Measurements from ENCODE around the gene CORO2A.
"Not testable (repeated sequence)": the region's sequence is repeated elsewhere in the genome, so short reads cannot be mapped to it uniquely, and the experiment has no call there.

Gene CORO2A

DNA sequence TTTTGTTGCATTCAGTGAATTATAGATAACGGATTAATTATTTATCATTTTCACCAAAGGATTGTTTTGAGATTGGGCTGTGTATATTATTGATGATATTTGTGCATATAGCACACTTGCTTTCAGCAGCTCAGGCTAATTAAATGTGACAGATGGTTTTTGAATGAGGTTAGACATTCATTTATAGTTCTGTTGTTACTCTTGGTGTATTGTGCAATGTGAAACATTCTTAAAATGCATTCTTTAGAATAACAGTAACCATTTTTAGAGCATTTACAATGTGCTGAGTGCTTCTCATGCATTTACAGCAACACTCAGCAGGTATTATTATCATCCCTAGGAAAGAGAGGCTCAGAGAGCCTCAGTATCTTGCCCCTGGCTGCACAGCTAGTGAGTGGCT lies 112.1 kb downstream of the CORO2A start:
- DNase-seq, result no peak

DNA sequence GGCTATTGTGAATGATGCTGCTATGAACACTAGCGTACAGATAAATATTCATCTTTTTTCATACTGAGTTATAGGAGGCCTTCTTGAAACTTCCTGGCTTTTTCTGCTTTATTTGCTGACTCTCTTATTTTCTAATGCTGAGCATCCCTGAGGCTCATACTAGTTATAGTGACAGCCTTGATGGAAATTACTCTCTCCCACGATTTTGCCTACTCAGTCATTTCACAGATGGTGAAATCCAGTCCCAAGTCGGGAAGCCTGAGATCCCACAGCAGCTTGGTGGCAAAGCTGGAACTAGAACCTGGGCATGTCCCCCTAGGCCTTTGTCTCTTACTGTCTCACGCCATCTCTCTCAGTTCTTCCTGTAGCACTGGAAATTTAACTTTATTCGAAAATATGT lies 113.5 kb downstream of the CORO2A start:
- no peak for DNase-seq

DNA sequence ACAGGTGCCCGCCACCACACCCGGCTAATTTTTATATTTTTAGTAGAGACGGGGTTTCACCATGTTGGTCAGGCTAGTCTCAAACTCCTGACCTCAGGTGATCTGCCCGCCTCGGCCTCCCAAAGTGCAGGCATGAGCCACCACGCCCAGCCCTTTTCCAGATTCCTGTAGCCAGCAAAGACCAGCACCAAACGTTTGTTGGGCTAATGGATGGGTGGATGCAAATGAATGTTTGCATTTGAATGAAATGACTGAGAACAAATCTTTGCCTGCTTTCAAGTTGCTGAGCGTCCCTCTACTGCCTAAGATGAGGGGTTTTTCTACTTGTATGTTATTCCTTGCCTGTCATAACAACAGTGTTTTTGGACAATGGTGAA lies 115.9 kb downstream of the CORO2A start:
- DNase-seq, result not testable (repeated sequence)

DNA sequence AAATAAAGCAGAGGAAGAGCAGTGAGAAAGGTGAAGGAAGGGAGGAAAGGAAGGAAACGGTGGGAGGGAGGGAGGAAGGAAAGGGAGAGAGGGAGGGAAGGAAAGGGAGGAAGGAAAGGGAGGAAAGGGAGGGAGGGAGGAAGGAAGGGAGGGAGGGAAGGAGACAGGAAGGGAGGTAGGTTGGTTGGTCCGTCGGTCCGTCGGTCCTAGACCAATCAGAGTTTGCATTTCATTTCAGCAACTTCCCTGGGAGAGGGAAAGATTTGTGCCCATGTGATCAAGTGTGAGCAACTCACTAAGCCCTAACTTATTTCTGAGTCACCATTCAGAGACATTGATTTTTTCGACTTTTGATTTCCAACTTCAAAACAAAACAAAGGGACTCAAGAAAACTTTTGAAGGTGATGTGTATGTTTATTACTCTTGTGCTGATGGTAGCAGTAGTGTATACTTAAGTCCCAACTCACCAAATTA lies 117.1 kb downstream of the CORO2A start:
- no peak for DNase-seq

DNA sequence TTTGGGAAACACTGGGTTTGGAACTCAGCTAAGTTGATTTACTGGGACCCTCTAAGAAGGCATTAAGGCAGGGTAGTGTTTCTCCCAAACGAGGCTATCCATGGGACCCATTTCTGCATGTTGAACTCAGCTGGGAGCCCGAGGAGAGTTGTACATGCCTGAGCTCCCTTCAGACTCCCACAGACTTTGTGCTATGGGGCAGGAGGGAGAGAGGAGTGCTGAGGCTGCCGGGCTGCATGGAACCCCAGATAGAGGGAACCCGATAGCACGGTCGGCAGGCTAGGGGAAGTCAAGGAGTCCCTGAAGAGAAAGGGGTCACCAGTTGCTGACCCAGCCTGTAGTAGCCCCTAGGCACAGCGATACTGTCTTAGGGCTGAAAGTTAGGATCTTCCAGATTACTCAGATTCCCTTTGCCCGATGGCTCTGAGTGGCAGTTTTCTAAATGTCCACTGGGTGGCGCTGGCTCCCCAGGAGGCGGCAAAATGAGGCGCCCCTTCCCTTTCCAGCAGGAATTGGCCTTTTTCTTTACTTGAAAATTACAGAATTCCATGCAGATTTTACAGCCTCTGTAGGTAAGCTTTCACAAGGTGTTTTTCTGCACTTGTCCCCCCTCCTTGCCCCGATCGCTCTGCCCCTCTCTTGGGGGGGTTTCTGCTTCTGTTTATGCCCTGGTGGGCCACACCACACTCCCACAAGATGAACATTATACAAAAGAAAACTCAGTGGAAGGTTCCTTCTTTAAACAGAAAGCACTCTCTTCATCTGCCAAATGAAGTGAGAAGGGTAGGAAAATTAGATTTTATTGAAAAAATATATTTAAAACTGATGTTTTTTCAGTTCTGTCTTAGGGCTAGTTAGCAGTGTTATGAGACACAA lies 118.1 kb downstream of the CORO2A start:
- peak; percentile 47 for DNase-seq

DNA sequence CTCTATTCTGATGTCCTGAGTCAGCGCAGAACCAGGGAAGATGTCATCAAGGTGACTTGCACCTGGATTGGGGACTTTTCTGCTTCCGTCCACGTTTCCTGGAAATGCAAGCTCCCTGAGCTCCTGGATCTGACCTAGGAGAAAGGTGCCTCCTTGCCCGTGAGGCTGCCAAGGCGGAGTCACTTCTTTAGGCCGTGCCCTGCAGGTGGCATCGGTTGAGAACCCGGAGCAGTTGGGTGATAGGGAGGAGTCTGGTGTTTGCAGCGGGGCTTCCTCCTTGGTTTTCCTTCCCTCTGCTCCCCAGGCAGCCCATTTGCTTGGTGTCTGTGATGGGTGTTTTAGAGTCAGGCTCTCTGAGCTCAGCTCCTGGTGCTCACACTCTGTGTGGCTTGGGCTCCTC lies 120.7 kb downstream of the CORO2A start:
- no peak for DNase-seq
